NCI-H345 treated with DMSO at 0.1 percent for 48 hours (cell line): ENCODE measurements around the gene ABTB2.

Source experiments
- DNase-seq: peaks from one replicate; lab custom pipeline; 2025; ENCODE audit not compliant: unreplicated experiment; lab: John Stamatoyannopoulos, UW

ABTB2 gene

DNA sequence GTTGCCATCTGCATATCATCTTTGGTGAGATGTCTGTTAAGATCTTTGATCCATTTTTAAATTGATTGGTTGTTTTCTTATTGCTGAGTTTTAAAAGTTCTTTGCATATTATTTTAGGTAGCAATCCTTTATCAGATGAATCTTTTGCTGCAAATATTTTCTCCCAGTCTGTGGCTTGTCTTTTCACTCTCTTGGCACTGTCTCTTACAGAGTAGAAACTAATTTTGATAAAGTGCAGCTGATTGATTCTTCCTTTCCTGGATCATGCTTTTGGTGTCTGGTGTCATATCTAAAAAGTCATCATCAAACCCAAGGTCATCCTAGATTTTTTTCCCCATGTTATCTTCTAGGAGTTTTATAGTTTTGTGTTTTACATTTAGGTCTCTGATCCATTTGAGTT is 139.7 kb downstream of the ABTB2 start:
- no peak for DNase-seq

DNA sequence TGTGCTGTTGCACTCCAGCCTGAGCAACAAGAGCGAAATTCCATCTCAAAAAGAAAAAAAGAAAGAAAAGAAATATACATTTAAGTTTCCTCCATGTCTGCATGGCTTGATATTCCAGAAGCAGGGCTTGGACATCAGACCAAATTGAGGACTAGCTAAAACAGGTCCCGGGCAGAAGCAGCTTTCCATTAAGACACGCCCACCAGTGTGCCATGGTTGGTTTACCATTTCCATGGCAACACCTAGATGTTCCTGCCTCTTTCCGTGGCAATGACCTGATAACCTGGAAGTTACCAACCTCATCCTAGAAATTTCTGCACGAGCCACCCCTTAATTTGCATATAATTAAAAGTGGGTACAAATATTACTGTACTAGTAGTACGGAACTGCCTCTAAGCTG is 141.1 kb downstream of the ABTB2 start:
- no peak for DNase-seq

- DNase-seq = no peak
Measured at GRCh38 chr11:34215806-34216453, 141.9 kb downstream of the ABTB2 start.

- no peak for DNase-seq
Measured at GRCh38 chr11:34214961-34215805, 142.6 kb downstream of the ABTB2 start.

DNA sequence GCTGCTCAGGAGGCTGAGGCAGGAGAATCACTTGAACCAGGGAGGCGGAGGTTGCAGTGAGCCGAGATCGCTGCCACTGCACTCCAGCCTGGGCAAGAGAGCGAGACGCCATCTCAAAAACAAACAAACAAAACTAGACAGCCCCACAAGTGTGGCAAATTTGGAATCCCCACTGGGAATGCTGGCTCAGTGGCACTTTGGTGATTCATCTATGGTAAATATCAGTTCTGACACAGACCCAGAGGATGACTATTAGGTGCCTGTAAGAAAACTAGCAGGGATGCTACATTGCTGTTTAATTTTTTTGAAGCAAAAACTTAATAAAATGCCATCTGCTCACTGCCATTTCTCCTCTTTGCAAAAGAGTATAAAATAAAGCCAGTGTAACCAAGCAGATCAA is 144.4 kb downstream of the ABTB2 start:
- DNase-seq = no peak

GRCh38 chr11:34212566-34212965 is 145.2 kb downstream of the ABTB2 start:
- no peak for DNase-seq

- no peak for DNase-seq
Measured at GRCh38 chr11:34209809-34210208, 148.0 kb downstream of the ABTB2 start.

DNA sequence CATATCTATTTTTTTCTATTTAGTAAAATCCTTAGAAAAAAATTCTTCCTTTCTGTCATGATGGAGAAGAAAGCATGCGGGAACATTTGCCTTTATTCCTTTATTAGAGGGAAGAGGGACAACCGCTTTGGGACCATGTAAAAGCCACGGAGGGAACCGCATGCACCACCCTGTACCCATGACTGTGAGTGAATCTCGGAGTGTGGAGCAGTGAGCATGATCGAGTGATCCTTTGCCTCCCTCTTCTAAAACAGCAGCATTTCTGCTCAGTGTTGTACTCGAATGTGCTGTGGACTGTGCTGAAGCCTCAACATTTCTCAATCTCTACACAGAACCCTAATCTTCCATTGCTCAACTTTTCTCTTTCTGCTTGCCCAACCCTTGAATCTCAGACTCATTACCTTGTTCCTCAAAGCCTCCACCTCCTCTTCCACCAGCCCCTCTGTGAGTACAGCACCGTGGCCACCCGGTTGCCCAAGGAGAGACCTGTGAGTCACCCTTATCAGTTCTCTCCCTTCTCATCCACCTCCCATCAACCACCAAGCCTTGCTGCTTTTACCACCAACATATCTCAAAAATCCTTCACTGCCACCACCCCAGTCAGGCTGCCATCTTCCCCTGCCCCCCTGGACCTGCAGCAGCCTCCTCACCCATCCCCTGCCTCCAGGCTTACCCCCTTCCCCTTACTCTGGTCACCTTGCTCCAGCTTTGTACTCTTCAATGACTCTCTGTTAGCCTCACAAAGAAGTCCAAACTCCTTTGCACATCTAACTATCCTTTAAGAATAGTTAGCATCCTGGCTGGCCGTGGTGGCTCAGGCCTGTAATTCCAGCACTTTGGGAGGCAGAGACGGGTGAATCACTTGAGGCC is 149.3 kb downstream of the ABTB2 start:
- DNase-seq = no peak

GRCh38 chr11:34207487-34208180 is 150.2 kb downstream of the ABTB2 start:
- no peak for DNase-seq

DNA sequence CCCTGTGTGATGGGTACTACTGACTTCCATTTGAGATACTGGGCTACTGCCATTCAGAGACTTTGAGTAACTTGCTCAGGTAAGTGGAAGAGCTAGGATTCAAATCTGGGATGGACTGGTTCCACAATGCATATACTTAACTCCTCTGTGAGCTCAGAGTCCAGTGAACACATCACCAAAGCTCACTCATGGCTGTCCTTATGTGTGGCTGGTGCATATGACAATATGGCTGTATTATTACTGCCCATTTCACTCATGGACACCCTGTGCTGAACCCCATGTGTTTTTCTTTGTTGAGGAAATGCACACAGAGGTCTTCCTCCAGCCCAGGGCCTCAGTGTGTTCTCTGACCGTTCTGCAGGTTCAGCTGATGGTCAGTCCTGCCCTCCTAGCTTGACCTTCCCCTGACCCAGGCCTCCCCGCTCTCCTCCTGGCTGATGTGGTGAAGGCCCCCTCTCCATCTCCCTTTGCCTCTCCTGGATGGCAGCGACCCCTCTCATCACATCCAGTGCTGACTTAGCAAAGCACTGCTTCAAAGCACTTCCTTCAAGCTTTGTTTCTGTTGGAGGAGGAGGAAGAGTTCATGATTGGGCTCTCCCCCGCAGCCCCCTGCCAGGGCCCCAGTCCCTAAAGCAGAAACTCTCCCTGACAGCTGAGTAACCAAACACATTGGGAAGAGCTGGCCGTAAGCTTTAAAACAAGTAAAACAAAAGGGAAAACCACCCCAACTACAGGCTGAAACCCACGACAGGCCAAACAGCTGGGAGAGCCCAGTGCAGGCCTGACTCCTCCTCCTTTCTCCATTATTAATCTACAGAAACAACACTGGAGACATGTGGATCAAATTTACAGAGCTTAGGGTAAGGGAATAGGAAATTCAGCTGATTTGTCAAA is 151.2 kb downstream of the ABTB2 start:
- no peak for DNase-seq

DNA sequence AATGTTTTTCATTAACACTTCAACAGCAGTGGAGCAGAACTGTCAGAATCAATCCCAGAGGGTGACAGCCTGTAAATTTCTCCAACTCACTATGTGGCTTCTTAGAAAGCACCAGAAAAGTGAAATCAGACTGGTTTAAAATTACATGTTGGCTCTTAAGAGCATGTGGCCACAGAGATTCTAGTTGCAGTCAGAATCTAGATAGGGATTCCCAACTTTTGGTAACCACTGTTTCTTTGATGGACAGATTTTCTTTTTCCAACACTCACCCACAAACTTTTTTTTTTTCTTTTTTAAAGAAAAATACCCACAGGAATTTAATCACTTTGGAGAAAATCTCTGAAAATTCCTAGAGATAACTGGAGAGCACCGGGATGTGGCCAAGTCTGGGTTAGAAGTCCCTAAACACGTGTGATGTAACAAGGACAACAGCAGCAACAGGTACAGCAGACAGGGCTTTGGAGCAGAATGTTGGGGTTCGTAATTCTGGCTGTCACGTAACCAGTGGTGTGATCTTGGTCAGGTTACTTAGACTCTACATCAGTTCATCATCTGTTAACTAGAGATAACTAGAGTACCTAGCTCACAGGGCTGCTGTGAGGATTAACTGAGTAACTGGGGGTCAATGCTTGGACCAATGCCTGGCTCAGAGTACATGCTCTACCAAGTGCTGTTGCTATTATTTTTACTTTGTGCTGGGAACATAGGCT is 152.3 kb downstream of the ABTB2 start:
- DNase-seq = no peak

GRCh38 chr11:34204396-34205279 is 153.2 kb downstream of the ABTB2 start:
- no peak for DNase-seq

GRCh38 chr11:34203377-34203871 is 154.4 kb downstream of the ABTB2 start:
- DNase-seq = no peak

DNA sequence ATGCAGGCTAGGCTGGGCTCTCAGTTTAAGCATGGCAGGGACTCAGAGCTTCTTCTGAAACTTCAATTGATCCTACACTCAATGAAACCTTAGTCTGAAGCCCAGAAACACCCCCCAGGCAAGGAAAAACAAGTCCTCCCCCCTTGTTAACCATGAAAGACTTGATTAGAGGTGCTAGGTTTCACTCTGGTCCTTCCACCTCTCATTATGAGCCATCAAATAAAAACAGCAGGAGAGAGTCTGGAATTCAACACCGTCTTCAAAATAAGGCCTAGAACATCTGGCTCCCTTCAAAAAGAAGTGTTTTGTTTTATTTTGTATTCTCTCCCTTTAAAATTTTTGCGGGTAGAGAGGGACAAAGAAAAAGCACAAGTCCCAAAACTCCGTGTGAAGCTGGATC is 156.7 kb downstream of the ABTB2 start:
- DNase-seq = no peak

GRCh38 chr11:34199525-34199924 is 158.3 kb downstream of the ABTB2 start:
- DNase-seq = no peak

GRCh38 chr11:34198523-34198922 is 159.3 kb downstream of the ABTB2 start:
- DNase-seq = no peak

DNA sequence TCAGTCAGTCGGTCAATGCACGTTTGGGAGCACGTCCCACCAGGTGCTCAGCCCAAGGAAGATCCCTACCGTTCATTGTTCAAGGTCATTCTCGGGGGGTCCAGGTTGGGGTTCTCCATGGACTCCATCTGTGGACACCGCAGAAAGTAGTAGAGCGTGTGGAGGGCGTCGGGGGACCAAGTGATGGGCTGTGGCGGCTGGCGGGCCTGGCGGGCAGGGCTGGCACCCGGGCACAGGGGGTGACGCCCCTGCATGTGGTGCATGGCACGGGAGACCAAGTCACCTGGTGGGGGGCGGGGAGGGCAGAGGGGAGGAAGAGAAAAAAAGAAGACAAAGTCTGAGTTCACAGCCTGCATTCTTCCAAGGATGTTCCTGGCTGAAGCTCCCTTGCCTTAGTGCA is 160.6 kb downstream of the ABTB2 start:
- no peak for DNase-seq
